ENCODE results near the gene MAL.

Gene MAL

DNA sequence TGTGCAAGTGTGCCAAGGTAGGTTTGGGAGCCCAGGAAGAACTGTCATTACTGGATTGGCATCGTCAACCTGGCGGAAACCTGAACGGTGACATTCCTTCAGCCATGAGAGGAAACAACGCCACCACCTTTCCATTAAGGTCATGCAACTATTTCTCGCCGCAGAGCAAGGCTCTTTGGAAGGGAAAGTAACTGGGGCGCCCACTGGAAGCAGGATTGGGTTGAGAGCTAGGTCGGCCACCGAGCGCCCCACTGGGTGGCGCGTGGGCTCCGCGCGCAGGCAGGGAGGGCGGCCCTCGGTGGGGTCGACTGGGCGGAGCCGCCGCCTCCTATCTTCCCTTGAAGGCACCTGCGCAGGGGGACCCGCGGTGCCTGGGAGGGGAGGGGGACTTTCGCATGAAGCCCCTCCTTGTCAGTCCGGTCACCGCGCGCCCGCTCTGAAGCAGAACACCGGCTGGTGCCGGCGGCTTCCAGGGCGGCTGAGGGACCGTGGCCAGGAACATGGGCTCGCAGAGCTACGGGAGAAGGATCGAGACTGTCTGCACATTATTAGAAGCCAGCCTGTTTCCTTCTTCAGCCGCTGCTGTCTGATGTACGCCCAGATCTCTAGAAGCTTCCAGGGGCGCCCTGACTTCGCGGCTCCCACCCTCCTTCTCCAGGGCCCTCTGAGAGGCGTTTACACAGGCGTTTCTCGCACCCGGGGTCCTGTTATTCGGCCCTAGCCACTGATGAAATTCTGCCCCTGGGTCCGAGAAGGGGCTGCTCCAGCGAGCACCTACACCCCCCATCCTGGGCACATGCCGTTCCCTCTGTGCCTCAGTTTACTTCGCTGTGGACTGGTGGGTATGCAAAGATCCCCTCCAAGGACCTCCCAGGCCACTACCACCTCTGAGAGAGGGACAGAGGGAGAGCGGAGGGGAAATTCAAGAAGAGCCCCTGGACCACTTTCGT is 27.3 kb upstream of the MAL start:
- no peaks in the 10 kb centered on the region for H3K9me3 ChIP-seq (ENCODE audit: control insufficient read depth, insufficient read depth, low read length)
- no peak overlapping the region for H3K9ac ChIP-seq (ENCODE audit: low read depth, low read length)
- peak overlapping the region; percentile 44 for H3K4me3 ChIP-seq (ENCODE audit: low read depth, low read length)

DNA sequence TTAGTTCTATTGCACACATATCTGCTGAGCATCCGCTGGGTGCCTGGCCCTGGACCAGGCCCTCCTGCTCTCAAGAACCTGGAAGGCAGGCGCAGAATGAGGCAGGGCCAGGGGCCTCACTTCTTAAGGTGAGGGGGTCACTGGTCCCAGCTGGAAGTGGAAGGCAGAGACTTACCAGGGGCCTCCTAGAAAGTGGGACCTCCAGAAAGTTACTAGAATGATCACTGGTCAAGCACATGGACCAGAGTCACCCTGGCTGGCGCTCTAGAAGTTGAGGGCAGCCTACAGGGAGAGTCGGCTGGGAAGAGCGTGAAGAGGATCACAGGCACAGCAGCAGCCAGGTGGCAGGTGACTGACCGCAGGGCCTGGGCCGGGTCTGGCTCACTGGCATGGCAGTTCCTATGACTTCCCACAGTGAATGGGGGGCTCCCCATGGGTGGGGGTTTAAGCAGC is 26.1 kb upstream of the MAL start:
- Histone ChIP-seq H3K9ac (ENCODE audit: low read depth, low read length) (no peak overlapping the region), H3K4me1 (ENCODE audit: control insufficient read depth, insufficient read depth, low read length) (0 out of 2 replicates have a peak, but pooled peaks cover 4% of the 10 kb centered on the region), H3K9me3 (ENCODE audit: control insufficient read depth, insufficient read depth, low read length) (no peaks in the 10 kb centered on the region), H3K4me3 (ENCODE audit: low read depth, low read length) (no peak overlapping the region), H3K27ac (ENCODE audit: low read depth, low read length) (no peak overlapping the region), H3K27me3 (ENCODE audit: control insufficient read depth, insufficient read depth, low read length) (peaks cover 35% of the 10 kb centered on the region), H3K36me3 (ENCODE audit: control insufficient read depth, insufficient read depth, low read length) (no peaks in the 10 kb centered on the region)

More for the DNA sequence above, 27.3 kb upstream of the MAL start:
- 0 out of 2 replicates have a peak, but pooled peaks cover 4% of the 10 kb centered on the region for H3K4me1 ChIP-seq (ENCODE audit: control insufficient read depth, insufficient read depth, low read length)
- no peaks in the 10 kb centered on the region for H3K36me3 ChIP-seq (ENCODE audit: control insufficient read depth, insufficient read depth, low read length)
- H3K27me3 ChIP-seq (ENCODE audit: control insufficient read depth, insufficient read depth, low read length), result peaks cover 35% of the 10 kb centered on the region
- no peak overlapping the region for H3K27ac ChIP-seq (ENCODE audit: low read depth, low read length)

DNA sequence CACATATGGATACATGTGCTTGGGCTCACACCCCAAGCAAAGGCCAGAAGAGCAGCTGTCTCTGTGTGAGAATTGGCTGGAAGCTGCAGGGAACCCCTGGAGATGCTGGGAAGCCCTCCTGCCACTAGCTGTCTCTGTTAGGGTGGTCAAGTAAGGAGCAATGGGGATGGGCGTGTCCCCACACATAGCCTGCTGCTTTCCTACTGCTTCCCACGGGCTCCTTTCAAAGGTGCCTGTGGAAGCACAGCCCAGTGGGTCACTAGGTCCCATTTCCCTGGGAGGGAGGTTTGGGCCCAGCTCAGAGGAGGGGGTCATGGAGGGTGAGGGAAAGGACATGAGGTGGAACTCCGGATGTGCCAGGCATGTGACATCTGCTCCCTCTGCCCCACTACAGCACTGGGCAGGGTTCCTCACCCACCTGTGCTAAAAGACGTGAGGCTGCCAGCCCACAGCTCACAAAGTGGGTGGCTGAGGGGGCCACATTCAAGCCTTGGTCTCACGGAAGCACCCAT is 24.4 kb upstream of the MAL start:
- H3K27ac ChIP-seq (ENCODE audit: low read depth, low read length), result no peak overlapping the region
- H3K9ac ChIP-seq (ENCODE audit: low read depth, low read length), result no peak overlapping the region
- no peak overlapping the region for H3K4me3 ChIP-seq (ENCODE audit: low read depth, low read length)
- H3K36me3 ChIP-seq (ENCODE audit: control insufficient read depth, insufficient read depth, low read length), result no peaks in the 10 kb centered on the region
- no peaks in the 10 kb centered on the region for H3K9me3 ChIP-seq (ENCODE audit: control insufficient read depth, insufficient read depth, low read length)
- H3K27me3 ChIP-seq (ENCODE audit: control insufficient read depth, insufficient read depth, low read length), result peaks cover 22% of the 10 kb centered on the region
- H3K4me1 ChIP-seq (ENCODE audit: control insufficient read depth, insufficient read depth, low read length), result peaks cover 4% of the 10 kb centered on the region; the same call in 1 of the 2 replicates

DNA sequence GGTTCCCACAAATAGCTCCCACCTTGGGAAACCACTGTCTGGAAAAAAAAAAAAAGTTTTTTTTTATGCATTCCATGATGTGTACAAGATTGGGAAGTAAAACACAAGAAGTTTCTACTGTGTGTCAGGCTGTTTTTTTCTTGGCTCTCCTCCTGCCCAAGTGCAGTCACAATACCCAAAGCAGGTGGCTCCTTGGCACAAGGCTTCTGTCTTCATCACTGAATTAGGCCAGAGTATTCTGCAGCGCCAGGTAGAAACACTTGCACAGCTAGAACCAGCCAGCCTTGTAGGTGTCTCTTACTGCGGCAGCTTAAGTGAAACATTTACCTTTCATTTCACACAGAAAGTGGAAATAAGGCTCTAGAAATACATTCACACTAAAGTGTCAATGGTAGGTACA is 23.8 kb upstream of the MAL start:
- Histone ChIP-seq H3K9ac (ENCODE audit: low read depth, low read length) (no peak overlapping the region), H3K9me3 (ENCODE audit: control insufficient read depth, insufficient read depth, low read length) (no peaks in the 10 kb centered on the region), H3K4me1 (ENCODE audit: control insufficient read depth, insufficient read depth, low read length) (peaks cover 4% of the 10 kb centered on the region; the same call in 1 of the 2 replicates), H3K4me3 (ENCODE audit: low read depth, low read length) (no peak overlapping the region), H3K27ac (ENCODE audit: low read depth, low read length) (no peak overlapping the region), H3K36me3 (ENCODE audit: control insufficient read depth, insufficient read depth, low read length) (no peaks in the 10 kb centered on the region), H3K27me3 (ENCODE audit: control insufficient read depth, insufficient read depth, low read length) (peaks cover 22% of the 10 kb centered on the region)

DNA sequence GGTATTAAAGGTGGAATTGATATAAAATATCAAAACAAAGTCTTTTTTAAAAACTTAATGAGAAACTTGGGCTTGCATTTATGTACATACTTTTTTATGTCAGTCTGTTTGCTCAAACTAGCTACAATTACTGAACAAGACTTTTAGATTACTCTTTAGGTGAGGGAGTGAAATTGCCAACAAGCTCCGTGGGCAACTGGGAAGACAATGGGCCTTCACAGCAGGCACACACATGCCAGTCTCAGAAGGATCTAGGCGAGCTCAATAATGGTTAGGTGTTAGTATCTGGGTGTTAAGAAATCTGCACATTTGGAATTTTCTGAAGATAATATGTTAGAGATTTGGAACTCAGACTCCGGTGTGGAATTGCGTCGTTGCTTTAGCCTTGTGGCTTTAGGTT is 23.0 kb upstream of the MAL start:
- Histone ChIP-seq H3K27me3 (ENCODE audit: control insufficient read depth, insufficient read depth, low read length) (peaks cover 19% of the 10 kb centered on the region), H3K36me3 (ENCODE audit: control insufficient read depth, insufficient read depth, low read length) (no peaks in the 10 kb centered on the region), H3K4me3 (ENCODE audit: low read depth, low read length) (no peak overlapping the region), H3K9ac (ENCODE audit: low read depth, low read length) (no peak overlapping the region), H3K9me3 (ENCODE audit: control insufficient read depth, insufficient read depth, low read length) (no peaks in the 10 kb centered on the region), H3K27ac (ENCODE audit: low read depth, low read length) (no peak overlapping the region), H3K4me1 (ENCODE audit: control insufficient read depth, insufficient read depth, low read length) (peaks cover 4% of the 10 kb centered on the region; the same call in 1 of the 2 replicates)

DNA sequence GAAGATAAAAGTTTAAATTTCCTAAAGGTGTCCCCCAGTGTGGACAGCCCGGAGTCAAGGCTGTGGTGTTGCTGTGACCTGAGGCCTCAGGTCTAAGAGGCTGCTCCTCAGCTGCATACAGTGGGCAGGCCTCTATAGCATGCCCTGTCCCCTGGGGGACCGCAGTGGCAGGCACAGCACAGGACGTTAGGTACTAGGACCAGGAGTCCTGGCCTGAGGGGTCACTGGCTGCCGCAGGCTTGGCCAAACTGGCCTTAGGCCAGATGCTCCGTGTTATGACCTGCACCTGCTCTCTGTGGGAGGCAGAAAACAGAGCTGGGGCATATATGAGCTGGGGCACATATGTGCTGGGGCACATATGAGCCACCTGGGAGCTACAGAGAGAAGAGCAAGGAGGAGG is 21.2 kb upstream of the MAL start:
- Histone ChIP-seq H3K9me3 (ENCODE audit: control insufficient read depth, insufficient read depth, low read length) (no peaks in the 10 kb centered on the region), H3K4me3 (ENCODE audit: low read depth, low read length) (no peak overlapping the region), H3K9ac (ENCODE audit: low read depth, low read length) (no peak overlapping the region), H3K4me1 (ENCODE audit: control insufficient read depth, insufficient read depth, low read length) (no peaks in the 10 kb centered on the region; the same call in 1 of the 2 replicates), H3K36me3 (ENCODE audit: control insufficient read depth, insufficient read depth, low read length) (no peaks in the 10 kb centered on the region), H3K27me3 (ENCODE audit: control insufficient read depth, insufficient read depth, low read length) (peaks cover under 1% of the 10 kb centered on the region), H3K27ac (ENCODE audit: low read depth, low read length) (no peak overlapping the region)

DNA sequence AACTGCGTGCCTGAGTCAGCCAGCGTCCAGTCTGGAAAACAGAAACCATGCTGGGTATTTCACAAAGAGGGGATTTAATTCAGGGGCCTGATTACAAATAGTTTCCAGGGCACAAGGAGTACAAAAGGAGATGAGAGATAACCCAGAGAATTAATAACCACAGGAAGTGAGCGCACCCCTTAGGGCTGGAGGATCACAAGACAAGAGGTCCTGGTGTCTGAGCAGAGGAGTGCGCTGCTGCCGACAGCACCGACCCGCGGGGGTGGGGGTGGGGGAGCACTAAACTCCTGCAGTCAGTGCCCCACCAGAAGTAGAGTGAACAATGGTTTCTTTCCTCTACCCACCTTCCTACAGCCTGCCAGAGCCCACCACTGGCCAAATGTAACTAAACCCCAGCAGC is 20.8 kb upstream of the MAL start:
- H3K4me3 ChIP-seq (ENCODE audit: low read depth, low read length), result no peak overlapping the region
- H3K27ac ChIP-seq (ENCODE audit: low read depth, low read length), result no peak overlapping the region
- no peaks in the 10 kb centered on the region; the same call in 1 of the 2 replicates for H3K4me1 ChIP-seq (ENCODE audit: control insufficient read depth, insufficient read depth, low read length)
- no peaks in the 10 kb centered on the region for H3K9me3 ChIP-seq (ENCODE audit: control insufficient read depth, insufficient read depth, low read length)
- H3K9ac ChIP-seq (ENCODE audit: low read depth, low read length), result no peak overlapping the region
- no peaks in the 10 kb centered on the region for H3K36me3 ChIP-seq (ENCODE audit: control insufficient read depth, insufficient read depth, low read length)
- H3K27me3 ChIP-seq (ENCODE audit: control insufficient read depth, insufficient read depth, low read length), result no peaks in the 10 kb centered on the region

DNA sequence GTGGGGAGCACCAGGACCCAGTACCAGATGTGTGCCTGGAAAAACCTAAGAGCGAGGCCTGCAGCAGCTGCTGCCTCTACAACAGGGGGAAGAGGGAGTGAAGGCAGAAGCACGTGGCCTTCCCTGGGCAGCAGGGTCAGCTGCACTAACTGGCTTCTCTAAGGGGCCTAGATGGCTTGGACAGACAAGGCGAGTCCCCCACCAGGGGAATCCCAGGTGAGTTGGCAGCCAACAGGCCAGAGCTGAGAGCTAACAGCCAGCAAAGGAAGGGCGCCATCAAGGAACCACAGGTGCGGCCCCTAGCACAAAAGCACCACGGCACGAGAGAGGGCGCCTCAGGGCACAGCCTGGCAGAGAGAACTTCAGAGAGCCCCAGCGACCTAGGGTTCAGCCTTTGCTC is 19.8 kb upstream of the MAL start:
- no peak overlapping the region for H3K27ac ChIP-seq (ENCODE audit: low read depth, low read length)

DNA sequence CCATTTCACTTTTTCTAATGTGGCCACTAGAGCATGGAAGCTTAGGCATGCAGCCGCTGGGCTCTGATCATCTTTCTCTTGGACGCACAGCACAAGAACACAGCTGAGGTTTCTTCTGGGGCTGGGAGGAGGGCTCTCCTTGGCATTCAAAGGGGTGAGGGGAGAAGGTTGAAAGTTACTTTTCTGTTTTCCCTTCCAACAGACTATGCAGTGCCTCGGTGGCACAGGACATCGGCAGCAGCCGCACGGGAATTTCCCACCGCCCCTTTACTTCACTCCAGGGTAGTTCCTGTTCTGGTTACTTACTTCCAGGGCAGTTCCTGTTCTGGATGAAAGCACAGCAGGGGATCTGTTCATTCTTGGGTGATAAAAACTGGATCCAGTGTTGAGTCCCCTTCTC is 18.9 kb upstream of the MAL start:
- no peak overlapping the region for H3K27ac ChIP-seq (ENCODE audit: low read depth, low read length)
- no peak overlapping the region for H3K4me3 ChIP-seq (ENCODE audit: low read depth, low read length)
- no peaks in the 10 kb centered on the region for H3K36me3 ChIP-seq (ENCODE audit: control insufficient read depth, insufficient read depth, low read length)
- no peak overlapping the region for H3K9ac ChIP-seq (ENCODE audit: low read depth, low read length)
- no peaks in the 10 kb centered on the region; the same call in 1 of the 2 replicates for H3K4me1 ChIP-seq (ENCODE audit: control insufficient read depth, insufficient read depth, low read length)
- no peaks in the 10 kb centered on the region for H3K27me3 ChIP-seq (ENCODE audit: control insufficient read depth, insufficient read depth, low read length)
- no peaks in the 10 kb centered on the region for H3K9me3 ChIP-seq (ENCODE audit: control insufficient read depth, insufficient read depth, low read length)

More for the DNA sequence above, 19.8 kb upstream of the MAL start:
- no peak overlapping the region for H3K9ac ChIP-seq (ENCODE audit: low read depth, low read length)
- H3K27me3 ChIP-seq (ENCODE audit: control insufficient read depth, insufficient read depth, low read length), result no peaks in the 10 kb centered on the region
- no peaks in the 10 kb centered on the region for H3K9me3 ChIP-seq (ENCODE audit: control insufficient read depth, insufficient read depth, low read length)
- H3K4me1 ChIP-seq (ENCODE audit: control insufficient read depth, insufficient read depth, low read length), result no peaks in the 10 kb centered on the region; the same call in 1 of the 2 replicates
- no peaks in the 10 kb centered on the region for H3K36me3 ChIP-seq (ENCODE audit: control insufficient read depth, insufficient read depth, low read length)
- H3K4me3 ChIP-seq (ENCODE audit: low read depth, low read length), result no peak overlapping the region

DNA sequence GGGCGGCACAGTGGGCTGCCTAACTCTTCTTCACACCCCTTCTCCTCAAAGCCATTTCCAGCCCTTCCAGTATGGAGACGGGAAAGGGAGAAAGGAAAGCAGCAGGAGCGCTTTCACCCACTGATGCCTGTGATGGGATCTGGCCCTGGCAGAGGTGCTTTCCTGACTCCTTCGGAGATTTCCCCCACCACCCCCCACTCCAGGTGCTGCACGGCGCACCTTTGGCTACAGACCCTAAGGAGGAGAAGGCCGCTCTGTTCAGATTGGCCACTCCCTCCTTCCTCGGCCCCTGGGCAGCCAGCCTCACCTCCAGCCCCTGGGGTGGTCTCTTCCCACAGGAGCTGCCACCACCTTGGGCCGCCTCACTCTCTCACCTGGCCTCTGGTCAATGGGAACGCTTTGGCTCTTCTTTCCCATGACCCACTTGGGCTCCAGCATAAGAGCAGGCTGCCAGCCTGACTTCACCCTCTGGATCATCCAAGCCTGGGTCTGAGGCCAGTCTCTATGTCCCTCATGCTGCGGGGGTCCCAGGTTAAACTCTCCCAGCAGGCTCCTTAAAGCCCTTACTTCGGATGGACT is 18.4 kb upstream of the MAL start:
- Histone ChIP-seq H3K36me3 (ENCODE audit: control insufficient read depth, insufficient read depth, low read length) (no peaks in the 10 kb centered on the region), H3K4me3 (ENCODE audit: low read depth, low read length) (no peak overlapping the region), H3K27ac (ENCODE audit: low read depth, low read length) (no peak overlapping the region), H3K9me3 (ENCODE audit: control insufficient read depth, insufficient read depth, low read length) (no peaks in the 10 kb centered on the region), H3K27me3 (ENCODE audit: control insufficient read depth, insufficient read depth, low read length) (no peaks in the 10 kb centered on the region), H3K4me1 (ENCODE audit: control insufficient read depth, insufficient read depth, low read length) (no peaks in the 10 kb centered on the region; the same call in 1 of the 2 replicates), H3K9ac (ENCODE audit: low read depth, low read length) (no peak overlapping the region)

DNA sequence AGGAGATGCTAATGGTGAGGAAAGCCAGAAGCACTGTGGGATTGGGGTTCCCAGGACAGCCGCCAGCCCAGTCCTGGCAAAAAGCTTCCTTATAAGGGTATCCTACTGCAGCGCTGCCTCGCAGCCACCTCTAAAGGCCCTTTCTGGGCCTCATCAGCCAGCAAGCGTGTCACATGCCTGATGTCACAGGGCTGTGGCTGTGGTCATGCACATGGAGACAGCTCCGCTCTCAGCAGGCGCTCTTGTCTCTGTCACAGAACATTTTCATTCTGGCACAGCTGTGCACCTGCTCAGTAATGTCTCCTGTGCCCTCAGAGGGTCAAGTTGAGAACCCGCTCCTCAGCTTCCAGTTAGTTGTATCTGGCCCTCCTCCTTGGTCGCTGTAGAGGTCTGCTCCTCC is 17.7 kb upstream of the MAL start:
- Histone ChIP-seq H3K4me3 (ENCODE audit: low read depth, low read length) (no peak overlapping the region), H3K27me3 (ENCODE audit: control insufficient read depth, insufficient read depth, low read length) (no peaks in the 10 kb centered on the region), H3K27ac (ENCODE audit: low read depth, low read length) (no peak overlapping the region), H3K36me3 (ENCODE audit: control insufficient read depth, insufficient read depth, low read length) (no peaks in the 10 kb centered on the region), H3K9me3 (ENCODE audit: control insufficient read depth, insufficient read depth, low read length) (no peaks in the 10 kb centered on the region), H3K4me1 (ENCODE audit: control insufficient read depth, insufficient read depth, low read length) (no peaks in the 10 kb centered on the region; the same call in 1 of the 2 replicates), H3K9ac (ENCODE audit: low read depth, low read length) (no peak overlapping the region)
